ENCODE data around the gene SUCO. TPM values are rescaled to one million over a fixed set of nuclear protein-coding genes. Genes with fewer than 3 reads are reported as not detected.

The SUCO gene
- total and polyA plus RNA-seq, 2 experiments from 2014 or later = 18.0 to 49.8 TPM

- TF ChIP-seq EZH2 (IDR thresholded peaks at IDR 0.05; ENCODE audit: low read depth, unreplicated experiment) = no peak
- no peak for TF ChIP-seq ETS1 (IDR thresholded peaks at IDR 0.05)
These were observed 104.6 kb downstream of the SUCO start (continued) for GRCh38 chr1:172637522-172637921.

GRCh38 chr1:172638249-172638648 is 105.3 kb downstream of the SUCO start:
- Mint-ChIP-seq H3K27me3 (ENCODE audit: insufficient read depth, low read depth, poor library complexity) (no peaks in the 10 kb centered on the region), H3K36me3 (ENCODE audit: low read depth) (no peaks in the 10 kb centered on the region), H3K9me3 (no peaks in the 10 kb centered on the region), H3K27ac (no peak overlapping the region), H3K4me1 (peaks cover 14% of the 10 kb centered on the region), H3K4me3 (no peak overlapping the region)
- no peaks in the 10 kb centered on the region for H3K36me3 ChIP-seq (ENCODE audit: insufficient read depth)
- no peak overlapping the region for H3K27ac ChIP-seq (ENCODE audit: low read depth)
- H3K79me2 ChIP-seq (replicated peaks; ENCODE audit: insufficient read depth) = no peaks in the 10 kb centered on the region
- no peaks in the 10 kb centered on the region for H4K20me1 ChIP-seq (replicated peaks; ENCODE audit: insufficient read depth)
- no peak overlapping the region for H3K4me3 ChIP-seq
- no peaks in the 10 kb centered on the region; the same call in 1 of the 2 replicates for H3K4me1 ChIP-seq (ENCODE audit: insufficient read depth)
- no peaks in the 10 kb centered on the region for H3F3A ChIP-seq (replicated peaks; ENCODE audit: low read depth)
- H3K4me2 ChIP-seq = no peak overlapping the region
- ATAC-seq (no peak), DNase-seq (ENCODE audit: low spot score) (no peak)
- peaks cover under 1% of the 10 kb centered on the region; the same call in 1 of the 2 replicates for H3K9me2 ChIP-seq (ENCODE audit: insufficient read depth)
- H3K27me3 ChIP-seq (ENCODE audit: insufficient read depth) = no peaks in the 10 kb centered on the region
- no peak overlapping the region for H2AFZ ChIP-seq
- TF ChIP-seq POLR2AphosphoS5 (IDR thresholded peaks at IDR 0.05; ENCODE audit: low read depth) = no peak
- TF ChIP-seq ZNF462 (CRISPR knock-in tag; IDR thresholded peaks at IDR 0.05) = no peak
- TF ChIP-seq REST (IDR thresholded peaks at IDR 0.05; ENCODE audit: unreplicated experiment) = no peak
- TF ChIP-seq NANOG (IDR thresholded peaks at IDR 0.05; ENCODE audit: borderline replicate concordance) = no peak
- TF ChIP-seq ETS1 (IDR thresholded peaks at IDR 0.05) = no peak
- TF ChIP-seq EZH2phosphoT487 (IDR thresholded peaks at IDR 0.05; ENCODE audit: unreplicated experiment) = no peak
- TF ChIP-seq ZNF114 (CRISPR knock-in tag; IDR thresholded peaks at IDR 0.05) = no peak
- TF ChIP-seq ZNF331 (CRISPR knock-in tag; IDR thresholded peaks at IDR 0.05; ENCODE audit: low read depth) = no peak
- TF ChIP-seq EZH2 (IDR thresholded peaks at IDR 0.05; ENCODE audit: low read depth, unreplicated experiment) = no peak
- TF ChIP-seq CTCF (conservative IDR thresholded peaks at IDR 0.05; ENCODE audit: low read depth in 2 of 2) = no peak
- TF ChIP-seq JUNB (IDR thresholded peaks at IDR 0.05; ENCODE audit: unreplicated experiment) = no peak
- TF ChIP-seq STAT1 (IDR thresholded peaks at IDR 0.05; ENCODE audit: unreplicated experiment) = no peak
